ENCODE measurements around the gene WDR43.

The WDR43 gene

DNA sequence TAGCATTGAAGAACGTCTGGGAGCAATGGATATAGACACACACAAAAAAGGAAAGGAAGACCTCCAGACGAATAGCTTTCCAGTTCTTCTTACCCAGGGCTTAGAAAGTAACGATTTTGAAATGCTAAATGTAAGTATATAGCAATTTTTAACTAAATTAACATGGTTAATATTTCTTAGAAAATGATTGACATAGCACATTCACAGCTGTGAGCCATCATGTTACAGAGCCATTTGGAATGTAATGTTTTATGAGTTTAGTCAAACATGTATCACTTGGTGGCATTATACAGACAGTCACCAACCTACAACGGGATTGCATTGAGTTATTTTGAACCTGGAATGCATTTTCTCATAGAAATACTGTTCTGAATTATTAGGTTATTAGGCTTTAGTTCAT is 35.1 kb downstream of the WDR43 start:
- CTCF ChIA-PET, result no interaction called here
- no peak for TF ChIP-seq ARNT (IDR thresholded peaks at IDR 0.05)
- no peak for TF ChIP-seq L3MBTL2 (conservative IDR thresholded peaks at IDR 0.05)
- no peak for TF ChIP-seq ZNF384 (IDR thresholded peaks at IDR 0.05)
- TF ChIP-seq NFRKB (IDR thresholded peaks at IDR 0.05), result no peak
- no peak for TF ChIP-seq LEF1 (IDR thresholded peaks at IDR 0.05; ENCODE audit: borderline replicate concordance)
- POLR2A ChIA-PET, result no interaction called here
- DNase-seq (ENCODE audit: extremely low spot score), result no peak

- no peak for DNase-seq (ENCODE audit: extremely low spot score)
- POLR2A ChIA-PET, result no interaction called here
- TF ChIP-seq L3MBTL2 (conservative IDR thresholded peaks at IDR 0.05) (no peak), ZNF384 (IDR thresholded peaks at IDR 0.05) (no peak), FOXA1 (IDR thresholded peaks at IDR 0.05) (no peak), NFRKB (IDR thresholded peaks at IDR 0.05) (no peak), ARNT (IDR thresholded peaks at IDR 0.05) (no peak), SP1 (IDR thresholded peaks at IDR 0.05) (no peak), HDGF (IDR thresholded peaks at IDR 0.05; ENCODE audit: borderline replicate concordance) (no peak), TARDBP (IDR thresholded peaks at IDR 0.05) (no peak), SUZ12 (IDR thresholded peaks at IDR 0.05) (no peak), FOXM1 (IDR thresholded peaks at IDR 0.05; ENCODE audit: borderline replicate concordance) (no peak), CTBP1 (IDR thresholded peaks at IDR 0.05; ENCODE audit: borderline replicate concordance) (no peak), BHLHE40 (IDR thresholded peaks at IDR 0.05; ENCODE audit: borderline replicate concordance) (no peak), LEF1 (IDR thresholded peaks at IDR 0.05; ENCODE audit: borderline replicate concordance) (no peak), FOXK2 (IDR thresholded peaks at IDR 0.05) (no peak), ELF4 (IDR thresholded peaks at IDR 0.05) (no peak)
- TF ChIP-seq, protein P1, sequence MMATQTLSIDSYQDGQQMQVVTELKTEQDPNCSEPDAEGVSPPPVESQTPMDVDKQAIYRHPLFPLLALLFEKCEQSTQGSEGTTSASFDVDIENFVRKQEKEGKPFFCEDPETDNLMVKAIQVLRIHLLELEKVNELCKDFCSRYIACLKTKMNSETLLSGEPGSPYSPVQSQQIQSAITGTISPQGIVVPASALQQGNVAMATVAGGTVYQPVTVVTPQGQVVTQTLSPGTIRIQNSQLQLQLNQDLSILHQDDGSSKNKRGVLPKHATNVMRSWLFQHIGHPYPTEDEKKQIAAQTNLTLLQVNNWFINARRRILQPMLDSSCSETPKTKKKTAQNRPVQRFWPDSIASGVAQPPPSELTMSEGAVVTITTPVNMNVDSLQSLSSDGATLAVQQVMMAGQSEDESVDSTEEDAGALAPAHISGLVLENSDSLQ (IDR thresholded peaks at IDR 0.05), result no peak
- CTCF ChIA-PET, result no interaction called here
These were observed 35.7 kb downstream of the WDR43 start for GRCh38 chr2:28930205-28930604.

DNA sequence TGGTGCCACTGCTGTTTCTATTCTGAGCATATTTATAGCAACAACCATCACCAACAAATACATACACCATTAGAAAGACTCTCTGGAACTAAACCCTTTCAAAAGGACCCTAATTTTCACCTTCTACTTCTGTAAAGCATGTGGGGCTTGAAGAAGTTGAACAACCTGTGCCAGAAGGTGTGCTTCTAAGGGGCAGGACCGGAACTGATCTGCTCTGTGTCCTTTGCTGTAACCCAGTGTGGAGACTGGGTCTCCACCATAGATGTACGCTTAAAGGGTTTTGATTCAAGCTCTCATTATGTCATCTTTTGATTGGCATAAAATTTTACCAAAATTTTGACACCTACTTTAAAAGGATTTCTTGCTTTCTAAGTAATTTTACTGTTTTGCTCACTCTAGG is 40.3 kb downstream of the WDR43 start:
- ChIA-PET POLR2A (no interaction called here), CTCF (no interaction called here)
- TF ChIP-seq ELF4 (IDR thresholded peaks at IDR 0.05), result no peak
- TF ChIP-seq LEF1 (IDR thresholded peaks at IDR 0.05; ENCODE audit: borderline replicate concordance), result no peak
- no peak for TF ChIP-seq ARNT (IDR thresholded peaks at IDR 0.05)
- TF ChIP-seq FOXK2 (IDR thresholded peaks at IDR 0.05), result no peak
- TF ChIP-seq SP1 (IDR thresholded peaks at IDR 0.05), result no peak
- TF ChIP-seq HDGF (IDR thresholded peaks at IDR 0.05; ENCODE audit: borderline replicate concordance), result no peak
- TF ChIP-seq BHLHE40 (IDR thresholded peaks at IDR 0.05; ENCODE audit: borderline replicate concordance), result no peak
- no peak for TF ChIP-seq FOXA1 (IDR thresholded peaks at IDR 0.05)
- no peak for TF ChIP-seq SUZ12 (IDR thresholded peaks at IDR 0.05)
- no peak for TF ChIP-seq L3MBTL2 (conservative IDR thresholded peaks at IDR 0.05)
- TF ChIP-seq, protein P1 (IDR thresholded peaks at IDR 0.05), result no peak
- DNase-seq (ENCODE audit: extremely low spot score), result no peak

DNA sequence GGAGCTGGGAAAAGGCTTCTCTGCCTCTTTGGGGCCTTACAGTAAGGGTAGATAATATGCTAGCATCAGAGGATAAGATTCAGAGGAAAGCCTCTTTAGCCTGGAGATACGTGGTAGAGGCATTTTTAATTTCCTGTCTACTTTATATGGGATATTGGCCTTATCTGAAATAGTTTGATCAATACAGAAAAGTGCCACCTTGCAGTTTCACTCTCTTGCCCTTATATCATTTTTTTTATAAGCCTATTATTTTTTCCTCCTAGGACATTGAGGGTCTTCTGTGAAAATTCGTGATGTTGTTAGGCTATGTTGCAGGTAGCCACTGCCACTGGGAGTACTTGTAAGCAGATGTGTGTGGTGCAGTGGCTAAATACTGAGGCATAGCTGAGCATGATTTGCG is 46.5 kb downstream of the WDR43 start:
- CTCF ChIA-PET, result no interaction called here

DNA sequence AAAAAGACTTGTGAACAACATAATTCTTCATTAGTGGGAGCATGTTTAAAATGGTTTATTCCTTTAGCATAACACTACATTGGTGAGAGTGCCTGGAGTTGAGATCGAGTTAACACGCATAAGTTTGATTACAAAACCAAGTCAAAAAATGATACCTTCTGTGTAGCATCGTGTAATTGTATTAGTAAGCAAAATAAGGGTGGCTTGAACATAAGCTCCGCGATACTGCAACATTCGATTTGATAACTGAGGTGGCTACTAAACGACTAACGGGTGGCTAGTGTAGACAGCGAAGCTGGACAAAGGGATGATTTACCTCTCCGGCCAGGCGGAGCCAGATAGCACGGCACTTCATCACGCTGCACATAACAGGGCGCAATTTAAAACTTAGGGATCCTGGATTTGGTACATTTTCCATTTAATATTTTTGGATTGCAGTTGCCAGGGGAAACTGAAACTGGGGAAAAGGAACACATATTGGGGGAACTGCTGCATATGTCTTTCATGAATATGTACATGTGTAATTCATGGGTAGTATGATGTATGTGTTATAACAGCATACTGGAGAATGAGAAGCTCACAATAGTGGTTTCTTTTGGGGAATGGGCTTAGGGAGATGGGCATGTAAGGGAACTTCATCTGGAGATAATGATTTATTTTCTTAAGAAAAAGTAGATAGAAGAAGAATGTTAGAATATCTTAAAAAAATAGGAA is 50.2 kb downstream of the WDR43 start:
- no peak for TF ChIP-seq TARDBP (IDR thresholded peaks at IDR 0.05)
- TF ChIP-seq ZNF384 (IDR thresholded peaks at IDR 0.05), result no peak
- TF ChIP-seq NFRKB (IDR thresholded peaks at IDR 0.05), result no peak
- TF ChIP-seq BHLHE40 (IDR thresholded peaks at IDR 0.05; ENCODE audit: borderline replicate concordance), result no peak
- TF ChIP-seq SUZ12 (IDR thresholded peaks at IDR 0.05), result no peak
- TF ChIP-seq ELF4 (IDR thresholded peaks at IDR 0.05), result no peak
- no peak for TF ChIP-seq FOXM1 (IDR thresholded peaks at IDR 0.05; ENCODE audit: borderline replicate concordance)
- TF ChIP-seq ARNT (IDR thresholded peaks at IDR 0.05), result no peak
- TF ChIP-seq, protein P1 (IDR thresholded peaks at IDR 0.05), result no peak
- no peak for TF ChIP-seq SP1 (IDR thresholded peaks at IDR 0.05)
- no peak for TF ChIP-seq FOXK2 (IDR thresholded peaks at IDR 0.05)
- TF ChIP-seq FOXA1 (IDR thresholded peaks at IDR 0.05), result no peak
- TF ChIP-seq LEF1 (IDR thresholded peaks at IDR 0.05; ENCODE audit: borderline replicate concordance), result no peak
- no peak for TF ChIP-seq HDGF (IDR thresholded peaks at IDR 0.05; ENCODE audit: borderline replicate concordance)
- TF ChIP-seq L3MBTL2 (conservative IDR thresholded peaks at IDR 0.05), result no peak
- TF ChIP-seq CTBP1 (IDR thresholded peaks at IDR 0.05; ENCODE audit: borderline replicate concordance), result no peak
- DNase-seq (ENCODE audit: extremely low spot score), result no peak
- CTCF ChIA-PET, result no interaction called here
- POLR2A ChIA-PET, result no interaction called here

More for the DNA sequence above, 46.5 kb downstream of the WDR43 start:
- POLR2A ChIA-PET, result interaction anchor here (1.0 kb wide), 1 partner anchor 8 kb away, joined by 4 read pairs; no protein-coding TSS in a partner anchor
- DNase-seq (ENCODE audit: extremely low spot score), result no peak
- TF ChIP-seq TARDBP (IDR thresholded peaks at IDR 0.05), result no peak
- no peak for TF ChIP-seq ELF4 (IDR thresholded peaks at IDR 0.05)
- TF ChIP-seq FOXM1 (IDR thresholded peaks at IDR 0.05; ENCODE audit: borderline replicate concordance), result no peak
- TF ChIP-seq LEF1 (IDR thresholded peaks at IDR 0.05; ENCODE audit: borderline replicate concordance), result no peak
- no peak for TF ChIP-seq L3MBTL2 (conservative IDR thresholded peaks at IDR 0.05)
- TF ChIP-seq SUZ12 (IDR thresholded peaks at IDR 0.05), result no peak
- TF ChIP-seq SP1 (IDR thresholded peaks at IDR 0.05), result no peak
- TF ChIP-seq FOXK2 (IDR thresholded peaks at IDR 0.05), result no peak
- no peak for TF ChIP-seq NFRKB (IDR thresholded peaks at IDR 0.05)
- TF ChIP-seq ZNF384 (IDR thresholded peaks at IDR 0.05), result no peak
- no peak for TF ChIP-seq BHLHE40 (IDR thresholded peaks at IDR 0.05; ENCODE audit: borderline replicate concordance)

GRCh38 chr2:28948160-28948559 is 53.7 kb downstream of the WDR43 start:
- DNase-seq (ENCODE audit: extremely low spot score), result no peak
- CTCF ChIA-PET, result interaction anchor here (0.6 kb wide), 1 partner anchor 1385 kb away, joined by 3 read pairs; no protein-coding TSS in a partner anchor
- TF ChIP-seq SP1 (IDR thresholded peaks at IDR 0.05), result no peak
- TF ChIP-seq ARNT (IDR thresholded peaks at IDR 0.05), result no peak
- no peak for TF ChIP-seq ZNF384 (IDR thresholded peaks at IDR 0.05)
- no peak for TF ChIP-seq L3MBTL2 (conservative IDR thresholded peaks at IDR 0.05)
- TF ChIP-seq, protein P1 (IDR thresholded peaks at IDR 0.05), result no peak
- TF ChIP-seq BHLHE40 (IDR thresholded peaks at IDR 0.05; ENCODE audit: borderline replicate concordance), result no peak
- no peak for TF ChIP-seq FOXA1 (IDR thresholded peaks at IDR 0.05)
- TF ChIP-seq CTBP1 (IDR thresholded peaks at IDR 0.05; ENCODE audit: borderline replicate concordance), result no peak
- no peak for TF ChIP-seq HDGF (IDR thresholded peaks at IDR 0.05; ENCODE audit: borderline replicate concordance)
- TF ChIP-seq LEF1 (IDR thresholded peaks at IDR 0.05; ENCODE audit: borderline replicate concordance), result no peak
- TF ChIP-seq ELF4 (IDR thresholded peaks at IDR 0.05), result no peak
- no peak for TF ChIP-seq FOXK2 (IDR thresholded peaks at IDR 0.05)
- no peak for TF ChIP-seq TARDBP (IDR thresholded peaks at IDR 0.05)
- TF ChIP-seq NFRKB (IDR thresholded peaks at IDR 0.05), result no peak
- no peak for TF ChIP-seq FOXM1 (IDR thresholded peaks at IDR 0.05; ENCODE audit: borderline replicate concordance)
- no peak for TF ChIP-seq SUZ12 (IDR thresholded peaks at IDR 0.05)
- POLR2A ChIA-PET, result no interaction called here
